ENCODE results near the gene SEPTIN8. TPM values are rescaled to one million over a fixed set of nuclear protein-coding genes. Genes with fewer than 3 reads are reported as not detected.

The SEPTIN8 gene
- total RNA-seq, 1 experiment from 2014 or later: 38.2 TPM

DNA sequence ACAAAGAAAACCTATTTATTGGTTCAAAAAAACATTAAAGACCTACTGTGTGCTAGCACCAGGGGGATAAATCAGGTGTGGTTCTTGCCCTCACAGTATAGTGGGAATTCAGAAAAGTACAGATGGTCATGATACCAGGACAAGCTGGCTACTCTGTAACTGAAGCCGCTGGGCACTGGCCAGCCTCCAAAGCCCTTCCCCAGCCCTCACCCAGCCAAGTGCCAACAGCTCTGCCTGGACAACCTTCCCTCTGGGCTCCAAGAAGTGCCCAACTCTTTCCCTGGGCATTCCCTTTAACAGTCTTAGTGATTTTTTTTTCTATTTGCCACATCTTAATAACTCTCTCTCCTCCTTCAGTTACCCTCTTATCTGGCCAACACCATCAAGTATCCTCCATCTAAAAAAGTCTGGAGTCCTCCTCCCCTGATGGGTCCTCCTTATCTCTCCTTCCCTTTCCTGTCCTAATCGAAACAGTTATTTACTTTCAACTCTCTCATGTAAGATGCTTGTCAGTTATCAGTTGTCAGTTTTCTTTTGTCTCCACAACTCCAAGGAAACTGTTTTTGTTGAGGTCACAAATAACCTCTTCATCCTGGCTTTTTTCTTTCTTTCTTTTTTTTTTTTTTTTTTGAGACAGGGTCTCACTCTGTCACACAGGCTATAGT is 13.3 kb upstream of the SEPTIN8 start:
- no CpG with 5 or more reads among the region's 2 CpGs for WGBS (ENCODE audit: extremely low coverage, insufficient read length, low lambda C conversion rate)

More for the DNA sequence above, 13.3 kb upstream of the SEPTIN8 start:
- H3K18ac ChIP-seq (ENCODE audit: insufficient read length, low read depth, low read length): no peak overlapping the region
- H3K27ac ChIP-seq (ENCODE audit: insufficient read length, low read depth, low read length): no peak overlapping the region
- no peak overlapping the region for H2AK5ac ChIP-seq (ENCODE audit: insufficient read length, low read length)
- H3K9me3 ChIP-seq (ENCODE audit: control insufficient read depth, low read depth, low read length): no peaks in the 10 kb centered on the region
- H3K4me3 Mint-ChIP-seq: no peak overlapping the region
- H2BK15ac ChIP-seq (ENCODE audit: low read depth, low read length): no peak overlapping the region
- H4K91ac ChIP-seq (ENCODE audit: insufficient read length, low read depth, low read length): no peak overlapping the region
- H2BK20ac ChIP-seq (ENCODE audit: low read depth, low read length, poor library complexity, severe bottlenecking): no peak overlapping the region
- no peak overlapping the region for H4K8ac ChIP-seq (replicated peaks; ENCODE audit: insufficient read length, low read depth, low read length)
- H3K79me2 ChIP-seq (ENCODE audit: insufficient read depth, low read length): no peaks in the 10 kb centered on the region
- no peak overlapping the region for H3K4ac ChIP-seq (ENCODE audit: low read depth, low read length)
- peaks cover 11 to 15% of the 10 kb centered on the region in 2 experiments for H3K4me1 Mint-ChIP-seq
- no peak overlapping the region for H2BK120ac ChIP-seq (ENCODE audit: low read depth, low read length, poor library complexity, severe bottlenecking)
- H3K36me3 Mint-ChIP-seq (ENCODE audit: insufficient read depth in 1 of 3, low read depth in 3 of 3): no peaks in the 10 kb centered on the region; a peak in 1 of 7 replicates
- H3K23ac ChIP-seq (ENCODE audit: insufficient read length, low read depth, low read length): no peak overlapping the region
- no peak overlapping the region for H2AFZ ChIP-seq (ENCODE audit: low read length)
- H4K5ac ChIP-seq (ENCODE audit: insufficient read length, low read depth, low read length): no peak overlapping the region
- peaks cover 23% of the 10 kb centered on the region for H3K27me3 Mint-ChIP-seq (ENCODE audit: low read depth)
- no peak for DNase-seq
- no peaks in the 10 kb centered on the region for H3K27me3 ChIP-seq (ENCODE audit: insufficient read depth, low read length)
- no peak overlapping the region for H3K9ac ChIP-seq (ENCODE audit: extremely low read depth, insufficient read length, low read length)
- no peaks in the 10 kb centered on the region for H3K9me3 Mint-ChIP-seq
- no peak overlapping the region for H3K56ac ChIP-seq (ENCODE audit: insufficient read length, low read depth, low read length)
- no peak overlapping the region for H3K27ac Mint-ChIP-seq
- H2BK12ac ChIP-seq (ENCODE audit: insufficient read length, low read depth, low read length): no peak overlapping the region
- no peak overlapping the region for H3K14ac ChIP-seq (ENCODE audit: insufficient read depth, low read length)
- H3K4me2 ChIP-seq (ENCODE audit: insufficient read depth, insufficient read length, low read length): no peak overlapping the region
- no peaks in the 10 kb centered on the region for H4K20me1 ChIP-seq (ENCODE audit: control insufficient read depth, insufficient read depth, insufficient read length)
- TF ChIP-seq, protein P1, sequence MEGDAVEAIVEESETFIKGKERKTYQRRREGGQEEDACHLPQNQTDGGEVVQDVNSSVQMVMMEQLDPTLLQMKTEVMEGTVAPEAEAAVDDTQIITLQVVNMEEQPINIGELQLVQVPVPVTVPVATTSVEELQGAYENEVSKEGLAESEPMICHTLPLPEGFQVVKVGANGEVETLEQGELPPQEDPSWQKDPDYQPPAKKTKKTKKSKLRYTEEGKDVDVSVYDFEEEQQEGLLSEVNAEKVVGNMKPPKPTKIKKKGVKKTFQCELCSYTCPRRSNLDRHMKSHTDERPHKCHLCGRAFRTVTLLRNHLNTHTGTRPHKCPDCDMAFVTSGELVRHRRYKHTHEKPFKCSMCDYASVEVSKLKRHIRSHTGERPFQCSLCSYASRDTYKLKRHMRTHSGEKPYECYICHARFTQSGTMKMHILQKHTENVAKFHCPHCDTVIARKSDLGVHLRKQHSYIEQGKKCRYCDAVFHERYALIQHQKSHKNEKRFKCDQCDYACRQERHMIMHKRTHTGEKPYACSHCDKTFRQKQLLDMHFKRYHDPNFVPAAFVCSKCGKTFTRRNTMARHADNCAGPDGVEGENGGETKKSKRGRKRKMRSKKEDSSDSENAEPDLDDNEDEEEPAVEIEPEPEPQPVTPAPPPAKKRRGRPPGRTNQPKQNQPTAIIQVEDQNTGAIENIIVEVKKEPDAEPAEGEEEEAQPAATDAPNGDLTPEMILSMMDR (conservative IDR thresholded peaks at IDR 0.05): no peak
- H3K4me1 ChIP-seq (ENCODE audit: insufficient read depth, low read length): no peaks in the 10 kb centered on the region
- H3K79me1 ChIP-seq (ENCODE audit: insufficient read depth, low read depth, low read length, poor library complexity, severe bottlenecking): no peaks in the 10 kb centered on the region
- no peak overlapping the region for H2BK5ac ChIP-seq (ENCODE audit: insufficient read length, low read length)
- H3T11ph ChIP-seq (ENCODE audit: low read length): no peak overlapping the region
- no peaks in the 10 kb centered on the region for H3K23me2 ChIP-seq (ENCODE audit: insufficient read length, low read depth, low read length, poor library complexity, severe bottlenecking)

All from H9 (cell line).